GM12891 (cell line): ENCODE results near the gene IGF2R.

Experiments
- DNase-seq: peaks from one replicate; pipeline ENCODE4 v3.0.0; 2011; ENCODE audit warnings: low spot score; ENCODE audit not compliant: insufficient read length
- FAIRE-seq: peaks from 2 replicates; lab custom pipeline; 2011; peaks lifted over from hg19 to GRCh38; lab: Jason Lieb, UNC
- PAX5 ChIP-seq: IDR thresholded peaks from 2 replicates; pipeline ENCODE4 v1.6.1; 2011; ENCODE audit warnings: low read length, moderate library complexity, mild to moderate bottlenecking; ENCODE audit not compliant: insufficient read depth, severe bottlenecking
- POLR2A ChIP-seq: IDR thresholded peaks from 2 replicates; pipeline ENCODE4 v1.6.1; 2011; ENCODE audit warnings: low read depth, low read length, control low read depth
- POLR2AphosphoS5 ChIP-seq: IDR thresholded peaks from 2 replicates; pipeline ENCODE4 v1.6.1; 2011; ENCODE audit warnings: low read depth, low read length, control low read depth
- POU2F2 ChIP-seq: IDR thresholded peaks from 2 replicates; pipeline ENCODE4 v1.6.1; 2011; ENCODE audit warnings: low read depth, mild to moderate bottlenecking, control low read depth, low read length, moderate library complexity
- SPI1 ChIP-seq: IDR thresholded peaks from 2 replicates; pipeline ENCODE4 v1.6.1; 2011; ENCODE audit warnings: low read depth, low read length, control low read depth
- TAF1 ChIP-seq: IDR thresholded peaks from 2 replicates; pipeline ENCODE4 v1.6.1; 2011; ENCODE audit warnings: low read depth, low read length, control low read depth

The IGF2R gene

DNA sequence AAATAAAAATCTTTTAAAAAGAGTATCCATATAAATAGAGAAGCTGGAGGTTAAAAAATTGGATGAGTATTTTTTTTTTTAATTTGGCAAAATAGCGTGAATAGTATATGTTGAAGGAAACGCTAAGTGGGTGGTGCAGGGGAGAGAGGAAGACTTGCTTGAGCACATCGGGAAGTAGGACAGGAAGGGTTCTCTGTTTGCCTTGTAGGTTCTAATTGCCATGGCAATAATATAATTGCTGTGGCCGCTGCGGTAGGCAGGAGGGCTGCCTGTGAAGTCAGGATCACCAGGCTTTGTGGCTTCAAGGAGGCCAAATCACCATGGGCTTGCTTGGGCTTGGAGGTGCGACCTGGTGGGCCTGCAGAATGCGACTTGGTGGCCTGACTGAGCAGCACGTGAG, 35.1 kb downstream of the IGF2R start:
- DNase-seq (no peak), FAIRE-seq (no peak)
- TF ChIP-seq POLR2AphosphoS5: no peak
- no peak for TF ChIP-seq PAX5
- no peak for TF ChIP-seq POU2F2
- no peak for TF ChIP-seq POLR2A
- no peak for TF ChIP-seq TAF1
- no peak for TF ChIP-seq SPI1

DNA sequence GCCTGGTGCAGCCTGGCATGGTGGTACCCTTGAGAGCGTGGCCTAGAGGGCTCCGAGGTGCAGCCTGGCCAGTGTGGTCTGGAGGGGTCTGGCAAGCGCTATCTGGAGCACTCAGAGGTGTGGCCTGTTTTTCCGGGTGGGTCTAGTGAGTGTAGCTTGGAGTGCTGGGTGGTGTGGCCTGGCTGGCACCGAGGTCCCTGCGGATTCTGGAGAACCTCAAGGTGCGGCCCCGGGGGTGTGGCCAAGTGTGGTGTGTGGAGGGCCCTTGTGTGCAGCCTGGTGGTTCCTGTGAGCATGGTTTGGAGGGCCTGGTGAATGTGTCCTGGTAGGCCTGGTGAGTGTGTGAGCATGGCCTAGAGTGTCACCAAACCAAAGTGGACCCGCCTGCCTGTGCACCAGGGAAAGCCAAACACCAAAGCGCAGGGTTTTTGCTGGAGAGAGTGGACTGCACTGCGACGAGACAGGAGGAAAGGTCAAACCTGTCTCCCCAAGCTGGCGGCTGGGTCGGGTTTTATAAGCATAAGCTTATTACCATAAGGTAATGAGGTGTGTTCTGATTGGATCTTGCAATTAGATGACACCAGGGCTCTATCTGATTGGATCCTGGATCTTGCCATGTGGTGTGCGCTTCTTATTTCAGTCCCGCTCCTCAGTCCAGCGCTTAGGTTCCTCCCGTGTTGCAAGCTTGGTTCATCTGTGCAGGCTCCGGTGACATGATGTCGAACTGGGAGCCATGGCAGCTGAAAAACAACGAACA, 35.7 kb downstream of the IGF2R start:
- FAIRE-seq (no peak), DNase-seq (no peak)
- TF ChIP-seq POLR2A (no peak), POU2F2 (no peak), SPI1 (no peak), TAF1 (no peak), POLR2AphosphoS5 (no peak), PAX5 (no peak)

DNA sequence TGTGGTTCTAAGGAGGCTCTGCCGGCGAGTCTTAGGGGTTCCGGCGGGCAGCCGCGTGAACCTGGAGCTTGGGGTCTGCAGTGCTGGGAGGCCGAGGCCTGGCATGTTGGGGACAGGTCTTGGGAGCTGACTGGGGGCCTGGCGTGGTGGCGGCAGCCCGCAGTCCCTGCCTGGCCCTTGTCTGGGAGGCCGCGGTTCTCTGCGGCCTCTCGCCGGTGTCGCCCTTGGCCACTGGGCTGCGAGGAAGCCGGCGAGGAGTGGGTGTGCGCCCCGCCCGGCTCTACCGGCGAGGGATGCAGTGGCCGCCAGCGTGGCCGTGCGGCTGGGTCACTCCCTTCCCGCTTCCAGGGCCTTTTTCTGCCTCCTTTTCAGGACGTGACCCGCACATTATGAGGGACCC, 36.3 kb downstream of the IGF2R start:
- DNase-seq: no peak
- FAIRE-seq: no peak
- TF ChIP-seq SPI1: no peak

DNA sequence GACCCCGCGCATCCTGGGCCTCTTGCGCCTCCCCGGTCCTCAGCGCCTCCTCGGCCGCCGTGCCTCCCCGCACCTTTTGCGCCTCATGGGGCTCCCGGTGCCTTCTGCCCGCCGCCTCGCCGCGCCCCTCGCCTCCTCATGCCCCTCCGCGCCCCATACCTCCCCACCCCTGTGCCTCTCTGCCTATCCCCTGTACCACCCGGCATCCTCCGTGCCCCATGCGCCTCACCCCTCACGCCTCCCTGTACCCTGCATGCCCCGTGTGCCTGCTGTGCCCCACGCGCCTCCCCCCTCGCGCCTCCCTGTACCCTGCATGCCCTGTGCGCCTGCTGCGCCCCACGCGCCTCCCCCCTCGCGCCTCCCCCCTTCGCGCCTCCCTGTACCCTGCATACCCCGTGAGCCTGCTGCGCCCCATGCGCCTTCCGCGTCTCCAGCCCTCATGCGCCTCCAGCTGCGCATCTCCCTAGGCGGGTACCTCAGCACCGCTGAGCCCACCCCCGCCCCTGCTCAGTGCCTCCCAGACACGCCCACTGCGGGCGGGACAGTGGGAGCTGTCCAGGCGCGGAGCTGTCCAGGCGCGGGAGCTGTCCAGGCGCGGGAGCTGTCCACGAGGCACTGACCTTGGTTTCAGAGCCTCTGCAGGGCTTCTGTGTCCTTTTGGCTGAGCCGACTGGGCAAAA, 37.1 kb downstream of the IGF2R start:
- TF ChIP-seq SPI1 (no peak), TAF1 (no peak), POLR2A (no peak), PAX5 (no peak), POLR2AphosphoS5 (no peak), POU2F2 (no peak)
- FAIRE-seq (no peak), DNase-seq (no peak)

DNA sequence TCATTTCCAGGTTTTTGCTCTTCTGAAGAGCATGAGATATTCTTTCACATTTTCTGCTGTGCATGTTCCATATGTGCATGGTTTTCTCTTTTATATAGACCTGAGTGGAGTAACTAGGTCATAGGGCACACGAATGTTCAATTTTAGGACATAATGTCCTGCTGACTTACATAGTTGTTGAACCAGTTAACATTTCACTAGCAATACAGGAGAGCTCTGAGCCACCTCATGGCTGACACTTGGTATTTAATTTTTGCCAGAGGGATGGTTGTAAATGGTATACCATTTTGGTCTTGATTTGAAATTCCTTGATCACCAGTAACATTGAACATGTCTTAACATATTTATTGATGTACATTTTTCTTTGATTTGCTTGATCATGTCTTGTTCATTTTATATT, 38.3 kb downstream of the IGF2R start:
- DNase-seq (no peak), FAIRE-seq (no peak)
- TF ChIP-seq POU2F2: no peak
- TF ChIP-seq TAF1: no peak
- TF ChIP-seq PAX5: no peak
- TF ChIP-seq SPI1: no peak
- no peak for TF ChIP-seq POLR2A
- no peak for TF ChIP-seq POLR2AphosphoS5

DNA sequence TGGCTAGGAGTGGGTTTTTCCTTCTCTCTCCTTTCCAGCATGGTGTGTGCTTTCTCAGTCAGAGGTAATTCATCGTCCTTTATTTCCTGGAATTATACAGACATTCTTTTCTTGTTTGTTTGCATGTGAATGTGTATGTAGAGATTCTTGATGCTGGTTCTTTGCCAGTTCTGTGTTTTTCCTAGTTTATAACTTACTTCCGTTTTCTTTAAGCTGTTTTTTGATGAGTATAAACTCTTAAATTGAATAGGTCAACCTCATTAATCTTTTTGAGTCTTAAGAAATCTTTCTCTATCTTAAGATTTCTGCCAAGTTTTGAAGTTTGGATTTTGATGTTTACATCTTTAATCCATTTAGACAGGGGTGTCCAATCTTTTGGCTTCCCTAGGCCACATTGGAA, 38.7 kb downstream of the IGF2R start:
- no peak for FAIRE-seq
- DNase-seq: no peak
- TF ChIP-seq TAF1 (no peak), POU2F2 (no peak), POLR2AphosphoS5 (no peak), POLR2A (no peak), PAX5 (no peak), SPI1 (no peak)

DNA sequence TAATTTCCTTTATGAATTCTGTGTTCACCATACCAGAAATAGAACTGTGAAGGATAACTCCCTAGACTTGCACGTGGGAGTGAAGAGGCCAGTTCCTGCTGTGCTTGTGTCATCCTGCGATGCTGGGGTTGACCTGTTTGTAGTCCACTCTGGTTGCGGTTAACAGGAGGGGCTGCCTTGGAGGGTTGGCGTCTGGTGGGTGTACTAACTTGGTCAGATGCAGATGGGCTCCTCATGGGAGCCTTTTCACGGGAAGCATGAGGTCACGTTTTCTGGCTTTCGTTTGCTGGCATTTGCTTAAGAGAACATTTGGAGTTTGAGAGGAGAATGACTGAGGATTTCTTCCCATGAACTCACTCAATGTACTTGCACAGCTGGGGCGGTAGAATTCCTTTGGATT, 41.2 kb downstream of the IGF2R start:
- TF ChIP-seq POU2F2 (no peak), PAX5 (no peak), TAF1 (no peak), SPI1 (no peak), POLR2A (no peak), POLR2AphosphoS5 (no peak)
- DNase-seq (no peak), FAIRE-seq (no peak)

DNA sequence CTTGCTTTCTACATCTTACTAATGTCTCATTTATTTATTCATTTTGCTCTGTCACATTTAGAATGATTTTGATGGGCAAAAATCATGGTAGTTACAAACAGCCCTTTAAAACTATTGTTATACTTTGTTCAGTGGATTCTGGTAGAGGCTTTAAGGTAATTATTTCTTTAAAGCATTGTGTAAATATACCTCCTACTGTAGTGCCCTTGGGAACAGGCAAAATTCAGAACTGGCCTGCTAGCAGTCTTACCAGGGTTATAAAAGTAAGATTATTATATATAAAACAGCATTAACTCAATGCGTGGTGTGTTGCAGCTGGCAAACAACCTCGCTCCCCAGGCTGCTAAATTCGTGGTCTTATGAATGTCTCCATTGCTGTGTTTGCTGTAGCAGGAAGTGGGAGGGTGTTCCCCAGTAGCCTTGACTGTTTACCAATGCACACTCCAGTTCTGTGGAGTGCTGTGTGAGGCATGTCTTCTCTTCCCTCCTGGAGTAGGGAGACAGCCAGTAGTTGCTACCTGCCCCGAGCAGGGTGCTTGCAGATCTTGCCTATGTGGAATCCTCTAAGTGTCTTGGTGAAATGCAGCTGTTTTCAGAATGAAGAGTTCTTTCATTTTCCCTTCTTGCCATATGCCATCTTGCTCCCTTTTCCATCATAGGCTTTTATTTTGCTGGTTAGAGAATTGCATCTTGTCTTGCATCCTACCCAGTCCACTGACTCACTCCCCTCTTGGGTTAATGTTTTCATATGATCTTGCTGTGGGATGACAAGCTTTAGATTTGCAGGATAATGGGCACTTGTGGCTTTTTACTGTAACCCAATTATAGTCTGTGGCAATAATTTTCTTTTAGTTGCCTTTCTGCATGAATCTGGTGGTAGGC, 45.3 kb downstream of the IGF2R start:
- TF ChIP-seq SPI1: 0 out of 2 replicates have a peak, but pooled peaks have one; percentile 8
- TF ChIP-seq POLR2AphosphoS5: no peak
- DNase-seq (no peak), FAIRE-seq (peak; percentile 33)

DNA sequence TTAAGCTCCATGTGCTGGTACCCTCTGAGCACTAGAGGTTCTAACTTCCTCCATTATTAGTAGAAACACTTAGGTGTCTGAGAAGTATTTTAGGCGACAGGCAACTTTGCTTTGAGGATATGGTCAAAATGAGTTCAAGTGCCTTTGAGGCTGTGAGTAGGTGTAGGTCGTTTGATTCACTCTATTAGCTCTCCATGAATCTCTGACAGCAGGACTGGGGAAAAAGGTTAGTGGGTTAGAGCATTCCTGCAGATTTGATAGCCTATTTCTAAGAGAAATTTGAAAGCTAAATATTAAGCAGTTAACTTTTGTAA, 45.9 kb downstream of the IGF2R start:
- DNase-seq (no peak), FAIRE-seq (no peak)
- no peak for TF ChIP-seq POU2F2
- TF ChIP-seq TAF1: no peak
- no peak for TF ChIP-seq SPI1
- no peak for TF ChIP-seq POLR2AphosphoS5
- TF ChIP-seq POLR2A: no peak
- TF ChIP-seq PAX5: no peak
